Esophagus squamous epithelium (tissue), 5 donors: ENCODE results near the gene TESK1. TPM values are rescaled to one million over a fixed set of nuclear protein-coding genes. Genes with fewer than 3 reads are reported as not detected.
A peak's percentile ranks its signal among the peaks of the same experiment; 100 is the strongest.

Source experiments
- DNase-seq: peaks from one replicate; lab custom pipeline; 2025; lab: John Stamatoyannopoulos, UW
- H3K27ac ChIP-seq, 4 donors: fragments of 200-600 bp; sonication (generic); one replicate each; pipeline ENCODE4 v1.5.1; 2016 to 2019; ENCODE audit warnings: mild to moderate bottlenecking in 1 of 4
- H3K27me3 ChIP-seq, 4 donors: fragments of 200-600 bp; sonication (generic); 1 replicate in 3 of 4; 2 replicates in 1 of 4; pipeline versions ENCODE4 v1.5.1 to v1.6.0; 2017 to 2021; ENCODE audit warnings: antibody characterized with exemption in 1 of 4
- H3K36me3 ChIP-seq, 3 donors: fragments of 200-600 bp; sonication (generic); one replicate each; pipeline ENCODE4 v1.5.1; 2016 to 2019
- H3K4me1 ChIP-seq, 3 donors: fragments of 200-600 bp; sonication (generic); one replicate each; pipeline ENCODE4 v1.5.1; 2017 to 2019
- H3K4me3 ChIP-seq, 4 donors: fragments of 200-600 bp; sonication (generic); 1 replicate in 3 of 4; 2 replicates in 1 of 4; pipeline ENCODE4 v1.5.1; 2016 to 2019; ENCODE audit warnings: mild to moderate bottlenecking in 2 of 4, moderate library complexity in 1 of 4
- H3K9me3 ChIP-seq, 3 donors: fragments of 200-600 bp; sonication (generic); one replicate each; pipeline ENCODE4 v1.5.1; 2016 to 2019
- POLR2A ChIP-seq, 4 donors: fragments of 450-650 bp; IDR thresholded peaks; one replicate each; pipeline ENCODE4 v1.6.1; 2017; ENCODE audit warnings: antibody characterized with exemption in 4 of 4, mild to moderate bottlenecking in 4 of 4, moderate library complexity in 3 of 4
- WGBS, 2 donors: methylation state at CpG; one replicate each; pipeline ENCODE4 v1.1.5; 2018; 5-methylcytosine and 5-hydroxymethylcytosine counted together
- intact Hi-C: fragments of 100-400 bp; cut with DNase I; formaldehyde crosslinking; loops from one replicate; pipeline ENCODE4 v1.15.0; 2022
- total RNA-seq, 4 donors: library from RNA; depleted of rRNA; stranded (reverse); fragments of >200 nt; gene quantifications; one replicate each; pipeline ENCODE4 v1.1.0, GENCODE V29; 2016
- TF ChIP-seq, protein P1 (sequence below), 6 experiments: fragments of 450-650 bp in 4 of 6; fragments of 200-600 bp in 2 of 6; sonication (generic) in 2 of 6; IDR thresholded peaks; one replicate each; pipeline ENCODE4 v1.5.1; 2016 to 2019; ENCODE audit warnings: antibody characterized with exemption in 6 of 6, mild to moderate bottlenecking in 4 of 6, moderate library complexity in 4 of 6
- donor health status: DM: yes; HTN: yes; CAD: no.

TESK1 gene
- total RNA-seq, 4 donors from 2014 or later: 10.1 to 22.1 (median 14.4) TPM

DNA sequence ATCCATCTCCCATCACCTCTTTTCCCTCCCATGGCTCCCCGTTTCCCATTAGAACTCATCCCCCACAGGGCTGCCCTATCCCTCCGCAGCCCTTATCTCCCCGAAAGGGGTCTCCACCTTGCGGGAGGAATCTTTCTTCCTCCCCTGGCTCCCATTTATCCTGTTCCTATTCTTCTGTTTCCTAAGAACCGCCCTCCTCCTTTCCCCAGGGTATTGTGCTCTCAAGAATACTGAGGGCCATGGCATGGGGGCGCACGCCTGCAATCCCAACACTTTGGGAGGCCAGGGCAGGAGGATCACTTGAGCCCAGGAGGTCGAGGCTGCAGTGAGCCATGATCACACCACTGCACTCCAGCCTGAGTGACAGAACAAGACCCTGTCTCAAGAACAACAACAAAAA is 12.5 kb downstream of the TESK1 start:
- Histone ChIP-seq H3K9me3 (no peaks in the 10 kb centered on the region), H3K27me3 (peaks cover 0 to 18% (median 0%) of the 10 kb centered on the region in 4 donors), H3K27ac (peak overlapping the region in 3 of 4 donors; percentile 5 to 60 (median 10)), H3K4me3 (peak overlapping the region in 3 of 4 donors; percentile 42 to 71 (median 49)), H3K36me3 (no peaks in the 10 kb centered on the region), H3K4me1 (peaks cover 0 to 28% (median 13%) of the 10 kb centered on the region in 3 donors)
- TF ChIP-seq POLR2A (IDR thresholded peaks at IDR 0.05): no peak
- TF ChIP-seq, protein P1, sequence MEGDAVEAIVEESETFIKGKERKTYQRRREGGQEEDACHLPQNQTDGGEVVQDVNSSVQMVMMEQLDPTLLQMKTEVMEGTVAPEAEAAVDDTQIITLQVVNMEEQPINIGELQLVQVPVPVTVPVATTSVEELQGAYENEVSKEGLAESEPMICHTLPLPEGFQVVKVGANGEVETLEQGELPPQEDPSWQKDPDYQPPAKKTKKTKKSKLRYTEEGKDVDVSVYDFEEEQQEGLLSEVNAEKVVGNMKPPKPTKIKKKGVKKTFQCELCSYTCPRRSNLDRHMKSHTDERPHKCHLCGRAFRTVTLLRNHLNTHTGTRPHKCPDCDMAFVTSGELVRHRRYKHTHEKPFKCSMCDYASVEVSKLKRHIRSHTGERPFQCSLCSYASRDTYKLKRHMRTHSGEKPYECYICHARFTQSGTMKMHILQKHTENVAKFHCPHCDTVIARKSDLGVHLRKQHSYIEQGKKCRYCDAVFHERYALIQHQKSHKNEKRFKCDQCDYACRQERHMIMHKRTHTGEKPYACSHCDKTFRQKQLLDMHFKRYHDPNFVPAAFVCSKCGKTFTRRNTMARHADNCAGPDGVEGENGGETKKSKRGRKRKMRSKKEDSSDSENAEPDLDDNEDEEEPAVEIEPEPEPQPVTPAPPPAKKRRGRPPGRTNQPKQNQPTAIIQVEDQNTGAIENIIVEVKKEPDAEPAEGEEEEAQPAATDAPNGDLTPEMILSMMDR (IDR thresholded peaks at IDR 0.05): no peak
- DNase-seq: no peak
- intact Hi-C loops: no loop called here
- WGBS, 2 donors: 65 to 66% methylated on average over 6 to 7 of the region's 8 CpGs

DNA sequence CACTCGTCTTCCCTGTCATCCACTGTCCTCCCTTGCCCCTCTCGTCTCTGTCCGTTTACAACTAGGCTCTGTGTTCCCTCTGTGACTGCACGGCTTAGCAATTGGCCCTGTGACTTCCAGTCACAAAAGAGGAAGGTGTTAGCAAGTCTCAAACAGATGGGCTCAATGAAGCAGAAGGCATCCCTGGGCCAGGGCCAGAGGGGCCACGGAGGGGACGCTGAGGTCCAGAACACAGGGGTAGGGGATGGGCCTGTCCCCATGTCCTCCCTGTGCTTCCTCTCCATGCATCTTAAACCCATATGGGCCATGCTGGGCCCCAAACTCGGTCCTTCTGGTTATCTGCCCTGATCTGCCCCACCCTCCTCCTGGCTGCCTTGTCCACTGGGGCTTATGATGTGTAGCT is 13.3 kb downstream of the TESK1 start, which contains the start of gene CD72:
TSS of gene CD72 (minus strand) at position 89 of the 403 bp plus-strand sequence. CDS start 110 bp downstream, outside the sequence.
- peak in 1 of 4 donors; percentile 27 for TF ChIP-seq POLR2A (IDR thresholded peaks at IDR 0.05)
- TF ChIP-seq, protein P1 (IDR thresholded peaks at IDR 0.05): no peak

DNA sequence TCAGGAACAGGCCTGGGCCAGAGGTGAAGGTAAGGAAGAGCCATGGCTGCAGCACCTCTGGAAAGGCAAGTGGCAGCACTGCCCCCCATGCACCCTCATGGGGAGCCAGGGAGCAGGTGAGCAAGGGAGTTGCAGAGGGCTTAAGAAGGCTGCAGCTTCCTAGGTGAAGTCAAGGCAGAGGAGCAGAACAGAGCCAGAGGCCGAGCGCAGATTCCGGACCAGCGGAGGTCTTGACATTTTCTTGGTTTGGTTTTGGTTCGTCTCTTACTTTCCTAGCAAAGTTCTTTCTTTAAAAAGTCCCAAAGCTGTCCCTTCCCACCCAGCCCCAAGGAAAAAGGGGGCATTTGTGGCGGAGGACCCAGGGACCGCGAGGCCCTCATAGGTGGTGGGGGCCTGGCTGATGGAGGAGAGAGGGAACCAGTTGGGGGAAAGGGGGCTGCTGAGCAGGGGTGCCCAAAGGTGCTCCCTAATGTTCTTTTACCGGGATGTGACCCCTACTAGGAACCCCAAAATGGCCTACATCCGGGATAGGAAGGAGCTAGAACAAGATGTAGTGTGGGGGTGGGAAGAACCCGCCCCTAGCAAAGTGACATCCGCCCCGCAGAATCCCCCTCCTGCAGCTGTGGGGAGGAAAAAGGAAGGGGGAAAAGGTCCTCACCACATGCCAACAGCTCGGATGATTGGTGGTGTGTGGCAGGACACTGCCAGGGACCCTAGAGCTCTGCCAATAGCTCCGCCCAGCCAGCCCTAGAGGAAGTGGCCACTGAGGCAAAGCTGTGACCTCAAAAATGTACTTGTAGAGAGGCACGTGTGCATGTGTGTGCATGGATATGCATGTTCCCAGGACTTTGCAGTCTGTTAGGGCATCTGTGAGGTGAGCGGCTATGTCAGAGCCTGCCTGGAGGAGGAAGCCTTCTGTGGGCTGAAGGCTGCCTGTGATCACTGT is 14.1 kb downstream of the TESK1 start:
- H3K9me3 ChIP-seq: no peaks in the 10 kb centered on the region
- peaks cover 0 to 28% (median 13%) of the 10 kb centered on the region in 3 donors for H3K4me1 ChIP-seq
- H3K27me3 ChIP-seq: peaks cover 0 to 18% (median 0%) of the 10 kb centered on the region in 4 donors
- TF ChIP-seq POLR2A (IDR thresholded peaks at IDR 0.05): peak in 1 of 4 donors; percentile 12
- TF ChIP-seq, protein P1 (IDR thresholded peaks at IDR 0.05): no peak
- H3K4me3 ChIP-seq: no peak overlapping the region
- no peak for DNase-seq
- peak overlapping the region in 3 of 4 donors; percentile 6 to 60 (median 31) for H3K27ac ChIP-seq
- WGBS, 2 donors: 73 to 85% methylated on average over 11 to 14 of the region's 17 CpGs
- H3K36me3 ChIP-seq: no peaks in the 10 kb centered on the region
- intact Hi-C loops: no loop called here

More for the DNA sequence above, 13.3 kb downstream of the TESK1 start, which contains the start of gene CD72:
- DNase-seq: no peak
- H3K27me3 ChIP-seq: peaks cover 0 to 18% (median 0%) of the 10 kb centered on the region in 4 donors
- H3K27ac ChIP-seq: peak within 1 kb of the TSS in 3 of 4 donors; percentile 6 to 60 (median 31)
- peak within 1 kb of the TSS; percentile 14 to 71 (median 46) for H3K4me3 ChIP-seq
- no peaks in the 10 kb centered on the region for H3K9me3 ChIP-seq
- peaks cover 0 to 28% (median 13%) of the 10 kb centered on the region in 3 donors for H3K4me1 ChIP-seq
- no peaks in the 10 kb centered on the region for H3K36me3 ChIP-seq
- intact Hi-C loops: no loop called here
- 76 to 80% methylated on average over 6 to 7 of the region's 7 CpGs for WGBS, 2 donors

DNA sequence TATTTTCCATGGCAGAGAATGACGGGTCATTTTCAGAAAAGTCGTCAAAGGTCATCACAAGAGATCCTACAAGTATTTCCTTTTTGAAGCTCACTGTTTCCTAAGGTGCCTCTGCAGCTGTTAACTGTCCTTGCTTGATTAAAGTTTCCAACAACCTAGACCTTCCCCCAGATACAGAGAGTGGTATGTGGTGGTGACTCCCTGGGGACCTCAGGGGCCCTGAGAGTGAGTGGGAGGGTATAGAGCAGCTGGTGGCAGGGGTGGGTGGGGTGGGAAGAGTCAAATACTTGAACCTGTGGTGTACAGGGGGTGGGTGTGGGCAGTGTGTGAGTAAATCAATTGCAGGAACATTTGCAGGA is 14.7 kb downstream of the TESK1 start:
- Histone ChIP-seq H3K9me3 (no peaks in the 10 kb centered on the region), H3K36me3 (no peaks in the 10 kb centered on the region), H3K27ac (peak overlapping the region in 1 of 4 donors; percentile 23), H3K4me1 (peaks cover 0 to 28% (median 13%) of the 10 kb centered on the region in 3 donors), H3K27me3 (peaks cover 0 to 18% (median 0%) of the 10 kb centered on the region in 4 donors), H3K4me3 (no peak overlapping the region)
- WGBS, 2 donors: 28 to 64% methylated on average over 2 of the region's 2 CpGs
- intact Hi-C loops: no loop called here
- DNase-seq: no peak
- TF ChIP-seq, protein P1 (IDR thresholded peaks at IDR 0.05): no peak
- TF ChIP-seq POLR2A (IDR thresholded peaks at IDR 0.05): no peak

DNA sequence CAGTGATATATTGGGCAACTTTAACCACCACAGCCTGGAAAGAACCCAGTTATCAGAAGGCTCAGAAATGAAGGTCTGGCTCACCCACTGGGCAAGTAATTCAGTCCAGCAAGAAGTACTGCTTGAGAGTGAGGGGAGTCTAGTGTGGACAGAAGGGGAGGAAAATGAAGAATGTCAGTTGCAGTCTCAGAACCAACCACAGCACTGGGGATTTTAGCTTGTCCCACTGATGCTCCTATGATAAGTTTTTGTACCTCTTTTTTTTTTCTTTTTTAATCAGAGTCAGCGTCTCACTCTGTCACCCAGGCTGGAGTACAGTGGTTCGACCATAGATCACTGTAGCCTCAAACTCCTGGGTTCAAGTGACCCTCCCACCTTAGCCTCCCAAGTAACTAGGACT is 22.5 kb downstream of the TESK1 start:
- Histone ChIP-seq H3K27ac (no peak overlapping the region), H3K36me3 (no peaks in the 10 kb centered on the region), H3K9me3 (no peaks in the 10 kb centered on the region), H3K4me3 (no peak overlapping the region), H3K4me1 (no peaks in the 10 kb centered on the region), H3K27me3 (no peaks in the 10 kb centered on the region)
- DNase-seq: no peak
- 88 to 100% methylated on average over 1 to 2 of the region's 2 CpGs for WGBS, 2 donors
- TF ChIP-seq, protein P1 (IDR thresholded peaks at IDR 0.05): no peak
- TF ChIP-seq POLR2A (IDR thresholded peaks at IDR 0.05): no peak
- intact Hi-C loops: no loop called here
